Measurements from ENCODE around the gene RSRC2. TPM values are rescaled to one million over a fixed set of nuclear protein-coding genes. Genes with fewer than 3 reads are reported as not detected.

Gene RSRC2
- total and polyA plus RNA-seq, 9 of the 15 experiments (the other 6 are each of a cell fraction or from before 2014, with no cell fraction given): 52.6 to 123 (median 80.3) TPM

GRCh38 chr12:122500685-122501488 lies 25.8 kb downstream of the RSRC2 start, which contains the start of gene ZCCHC8 (continued):
- TF ChIP-seq CUX1 (CRISPR knock-in tag; IDR thresholded peaks at IDR 0.05) (no peak), HIVEP1 (CRISPR knock-in tag; IDR thresholded peaks at IDR 0.05) (no peak), HMGXB4 (CRISPR knock-in tag; IDR thresholded peaks at IDR 0.05) (peak; percentile 24; the same call in 1 of the 2 replicates), ZNF184 (CRISPR knock-in tag; IDR thresholded peaks at IDR 0.05) (no peak), ZBTB7A (IDR thresholded peaks at IDR 0.05; ENCODE audit: borderline replicate concordance, control insufficient read depth, low read depth, low read length) (no peak), ADNP (tag; IDR thresholded peaks at IDR 0.05) (no peak), RFX1 (IDR thresholded peaks at IDR 0.05) (peak; percentile 90), SNIP1 (IDR thresholded peaks at IDR 0.05; ENCODE audit: low read depth) (no peak), CLOCK (CRISPR knock-in tag; IDR thresholded peaks at IDR 0.05; ENCODE audit: borderline replicate concordance) (no peak), NR2F6 (CRISPR knock-in tag; IDR thresholded peaks at IDR 0.05) (no peak), HLTF (IDR thresholded peaks at IDR 0.05) (no peak; the same call in 1 of the 2 replicates), ILK (tag; IDR thresholded peaks at IDR 0.05; ENCODE audit: borderline replicate concordance, low read depth) (no peak), NFIC (IDR thresholded peaks at IDR 0.05) (peak; percentile 36; the same call in 1 of the 2 replicates), THAP7 (CRISPR knock-in tag; IDR thresholded peaks at IDR 0.05) (no peak), HMG20B (CRISPR knock-in tag; IDR thresholded peaks at IDR 0.05) (no peak), CBFA2T2 (conservative IDR thresholded peaks at IDR 0.05) (no peak), BRD4 (IDR thresholded peaks at IDR 0.05) (peak; percentile 95; the same call in 1 of the 2 replicates), ZNF282 (CRISPR knock-in tag; IDR thresholded peaks at IDR 0.05) (no peak)

Data from K562 (cell line).